ENCODE data around the gene CYS1. TPM values are rescaled to one million over a fixed set of nuclear protein-coding genes. Genes with fewer than 3 reads are reported as not detected.

Gene CYS1
- total RNA-seq, 1 donor from 2014 or later, result 4.0 TPM

GRCh38 chr2:10072656-10073480, 7.3 kb downstream of the CYS1 start:
- peak; percentile 88 for DNase-seq (ENCODE audit: low spot score)

GRCh38 chr2:10071595-10071994, 8.6 kb downstream of the CYS1 start:
- DNase-seq (ENCODE audit: low spot score), result no peak

- DNase-seq (ENCODE audit: low spot score), result no peak
Observed at GRCh38 chr2:10071176-10071575, 9.0 kb downstream of the CYS1 start.

- DNase-seq (ENCODE audit: low spot score), result no peak
Observed at GRCh38 chr2:10067881-10068280, 12.3 kb downstream of the CYS1 start.

GRCh38 chr2:10067330-10067729, 12.9 kb downstream of the CYS1 start:
- DNase-seq (ENCODE audit: low spot score), result no peak

GRCh38 chr2:10065773-10066055, 14.5 kb downstream of the CYS1 start:
- no peak for DNase-seq (ENCODE audit: low spot score)

GRCh38 chr2:10064932-10065772, 15.1 kb downstream of the CYS1 start:
- DNase-seq (ENCODE audit: low spot score), result no peak

GRCh38 chr2:10063566-10063965, 16.6 kb downstream of the CYS1 start:
- DNase-seq (ENCODE audit: low spot score), result no peak

GRCh38 chr2:10062931-10063365, 17.3 kb downstream of the CYS1 start:
- no peak for DNase-seq (ENCODE audit: low spot score)

GRCh38 chr2:10061221-10061925, 18.8 kb downstream of the CYS1 start:
- DNase-seq (ENCODE audit: low spot score), result no peak

GRCh38 chr2:10059552-10060335, 20.5 kb downstream of the CYS1 start:
- no peak for DNase-seq (ENCODE audit: low spot score)

GRCh38 chr2:10059016-10059351, 21.2 kb downstream of the CYS1 start:
- no peak for DNase-seq (ENCODE audit: low spot score)

GRCh38 chr2:10058251-10059015, 21.8 kb downstream of the CYS1 start:
- DNase-seq (ENCODE audit: low spot score), result no peak

GRCh38 chr2:10057231-10058107, 22.7 kb downstream of the CYS1 start:
- DNase-seq (ENCODE audit: low spot score), result peak; percentile 57

- no peak for DNase-seq (ENCODE audit: low spot score)
Observed at GRCh38 chr2:10056439-10056838, 23.8 kb downstream of the CYS1 start.

- no peak for DNase-seq (ENCODE audit: low spot score)
Observed at GRCh38 chr2:10054976-10055375, 25.2 kb downstream of the CYS1 start.

- DNase-seq (ENCODE audit: low spot score), result no peak
Observed at GRCh38 chr2:10054424-10054823, 25.8 kb downstream of the CYS1 start.

GRCh38 chr2:10053351-10053750, 26.9 kb downstream of the CYS1 start:
- DNase-seq (ENCODE audit: low spot score), result no peak

- no peak for DNase-seq (ENCODE audit: low spot score)
Observed at GRCh38 chr2:10052216-10052615, 28.0 kb downstream of the CYS1 start.
